ENCODE results near the gene WDR37.

Gene WDR37

DNA sequence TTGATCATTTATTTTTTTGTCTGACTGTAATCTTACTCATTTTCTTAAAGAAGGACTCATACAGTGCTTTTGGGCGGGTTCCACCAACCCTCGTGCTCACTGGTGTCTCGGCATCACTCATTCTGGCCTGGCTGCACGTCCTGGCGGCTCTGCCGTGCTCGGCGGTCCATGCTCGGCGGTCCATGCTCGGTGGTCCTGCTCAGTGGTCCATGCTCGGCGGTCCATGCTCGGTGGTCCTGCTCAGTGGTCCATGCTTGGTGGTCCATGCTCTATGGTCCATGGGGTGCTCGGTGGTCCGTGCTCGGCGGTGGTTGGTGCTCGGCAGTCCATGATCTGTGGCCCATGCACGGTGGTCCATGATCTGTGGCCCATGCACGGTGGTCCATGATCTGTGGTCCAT, 72.5 kb downstream of the WDR37 start:
- Histone ChIP-seq H3K79me2 (ENCODE audit: control insufficient read depth, low read length) (no peaks in the 10 kb centered on the region), H3K27ac (ENCODE audit: low read depth, low read length) (no peak overlapping the region), H3K9me2 (replicated peaks; ENCODE audit: control insufficient read depth, low read length) (no peaks in the 10 kb centered on the region), H3K4me1 (ENCODE audit: control insufficient read depth, low read length) (no peaks in the 10 kb centered on the region), H3F3A (ENCODE audit: control insufficient read depth, insufficient read depth) (no peaks in the 10 kb centered on the region), H4K20me1 (ENCODE audit: control insufficient read depth, insufficient read depth, low read depth, low read length) (no peaks in the 10 kb centered on the region; the same call in 1 of the 2 replicates), H3K27me3 (ENCODE audit: control insufficient read depth, low read length) (no peaks in the 10 kb centered on the region), H3K4me3 (ENCODE audit: low read length) (no peak overlapping the region), H3K9me3 (ENCODE audit: control insufficient read depth, insufficient read depth, low read length) (no peaks in the 10 kb centered on the region), H3K4me2 (ENCODE audit: low read length) (no peak overlapping the region), H3K36me3 (ENCODE audit: control insufficient read depth, low read length) (peaks cover 53% of the 10 kb centered on the region)
- TF ChIP-seq, protein P1, sequence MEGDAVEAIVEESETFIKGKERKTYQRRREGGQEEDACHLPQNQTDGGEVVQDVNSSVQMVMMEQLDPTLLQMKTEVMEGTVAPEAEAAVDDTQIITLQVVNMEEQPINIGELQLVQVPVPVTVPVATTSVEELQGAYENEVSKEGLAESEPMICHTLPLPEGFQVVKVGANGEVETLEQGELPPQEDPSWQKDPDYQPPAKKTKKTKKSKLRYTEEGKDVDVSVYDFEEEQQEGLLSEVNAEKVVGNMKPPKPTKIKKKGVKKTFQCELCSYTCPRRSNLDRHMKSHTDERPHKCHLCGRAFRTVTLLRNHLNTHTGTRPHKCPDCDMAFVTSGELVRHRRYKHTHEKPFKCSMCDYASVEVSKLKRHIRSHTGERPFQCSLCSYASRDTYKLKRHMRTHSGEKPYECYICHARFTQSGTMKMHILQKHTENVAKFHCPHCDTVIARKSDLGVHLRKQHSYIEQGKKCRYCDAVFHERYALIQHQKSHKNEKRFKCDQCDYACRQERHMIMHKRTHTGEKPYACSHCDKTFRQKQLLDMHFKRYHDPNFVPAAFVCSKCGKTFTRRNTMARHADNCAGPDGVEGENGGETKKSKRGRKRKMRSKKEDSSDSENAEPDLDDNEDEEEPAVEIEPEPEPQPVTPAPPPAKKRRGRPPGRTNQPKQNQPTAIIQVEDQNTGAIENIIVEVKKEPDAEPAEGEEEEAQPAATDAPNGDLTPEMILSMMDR (IDR thresholded peaks at IDR 0.05; ENCODE audit: low read depth, low read length, poor library complexity, severe bottlenecking): no peak
- TF ChIP-seq EZH2phosphoT487 (IDR thresholded peaks at IDR 0.05; ENCODE audit: borderline replicate concordance, low read length): no peak

DNA sequence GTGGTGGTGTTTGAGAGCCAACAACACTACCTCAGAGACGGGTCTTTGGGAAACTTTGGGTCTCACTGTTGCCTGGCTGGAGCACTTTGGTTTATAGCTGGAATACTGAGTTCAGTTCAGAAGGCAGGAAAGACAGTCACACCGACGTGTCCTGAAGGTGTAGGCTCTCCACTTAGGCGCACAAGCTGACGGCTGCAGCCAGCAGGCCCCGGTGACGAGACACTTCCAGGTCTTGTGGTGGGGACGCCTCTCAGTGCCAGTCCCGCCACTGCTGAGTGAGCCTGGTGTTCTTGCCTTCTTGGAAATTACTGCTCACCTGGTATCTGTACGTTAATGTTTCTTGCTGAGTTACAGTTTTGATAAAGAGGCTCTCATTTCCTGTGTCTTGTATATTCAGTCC, 74.0 kb downstream of the WDR37 start:
- H3K9me2 ChIP-seq (replicated peaks; ENCODE audit: control insufficient read depth, low read length): no peaks in the 10 kb centered on the region

DNA sequence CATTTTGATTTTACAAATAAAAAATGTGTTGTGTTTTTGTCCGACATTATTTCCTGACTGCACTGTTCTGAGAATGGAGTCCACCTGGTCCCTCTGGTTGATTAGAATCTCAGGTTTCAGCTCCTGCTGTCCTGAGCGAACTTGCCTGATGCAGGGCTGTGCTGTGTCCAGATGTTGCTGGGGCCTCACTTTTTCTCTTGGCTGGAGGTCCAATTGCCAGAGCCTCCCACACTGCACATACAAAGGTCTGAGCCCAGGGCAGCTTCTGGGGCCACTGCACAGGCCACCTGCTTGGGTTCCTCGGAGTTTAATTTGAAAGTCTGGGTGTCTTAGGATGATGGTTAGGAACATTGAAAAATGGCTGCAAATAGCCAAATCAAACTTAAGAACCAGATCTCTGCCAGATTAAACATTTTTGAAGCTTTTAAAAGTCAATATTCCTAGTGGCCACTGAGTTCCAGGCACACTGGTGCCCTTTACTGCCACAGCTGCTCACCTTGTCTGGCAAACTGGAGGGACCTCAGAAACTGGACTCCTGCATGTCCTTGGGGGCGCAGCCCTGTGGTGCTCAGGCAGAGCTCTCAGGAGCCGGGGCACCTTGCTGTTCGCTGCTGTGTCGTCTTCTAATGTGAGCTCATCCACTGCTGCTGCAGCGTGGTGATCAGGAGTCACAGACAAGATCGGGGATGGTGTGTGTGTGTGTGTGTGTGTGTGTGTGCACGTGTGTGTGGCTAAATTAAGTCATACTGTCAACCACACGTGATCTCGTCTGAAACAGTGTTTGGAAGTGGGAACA, 75.0 kb downstream of the WDR37 start:
- H3K79me2 ChIP-seq (ENCODE audit: control insufficient read depth, low read length): no peaks in the 10 kb centered on the region

More for the DNA sequence above, 74.0 kb downstream of the WDR37 start:
- no peak overlapping the region for H3K27ac ChIP-seq (ENCODE audit: low read depth, low read length)
- no peaks in the 10 kb centered on the region for H3K79me2 ChIP-seq (ENCODE audit: control insufficient read depth, low read length)
- no peaks in the 10 kb centered on the region for H3K4me1 ChIP-seq (ENCODE audit: control insufficient read depth, low read length)
- H3K36me3 ChIP-seq (ENCODE audit: control insufficient read depth, low read length): peaks cover 37% of the 10 kb centered on the region
- H4K20me1 ChIP-seq (ENCODE audit: control insufficient read depth, insufficient read depth, low read depth, low read length): no peaks in the 10 kb centered on the region; the same call in 1 of the 2 replicates
- no peak overlapping the region for H3K4me3 ChIP-seq (ENCODE audit: low read length)
- TF ChIP-seq, protein P1 (IDR thresholded peaks at IDR 0.05; ENCODE audit: low read depth, low read length, poor library complexity, severe bottlenecking): no peak
- TF ChIP-seq EZH2phosphoT487 (IDR thresholded peaks at IDR 0.05; ENCODE audit: borderline replicate concordance, low read length): no peak
- H3F3A ChIP-seq (ENCODE audit: control insufficient read depth, insufficient read depth): no peaks in the 10 kb centered on the region
- H3K9me3 ChIP-seq (ENCODE audit: control insufficient read depth, insufficient read depth, low read length): no peaks in the 10 kb centered on the region
- H3K27me3 ChIP-seq (ENCODE audit: control insufficient read depth, low read length): no peaks in the 10 kb centered on the region
- H3K4me2 ChIP-seq (ENCODE audit: low read length): no peak overlapping the region

More for the DNA sequence above, 75.0 kb downstream of the WDR37 start:
- H3K9me3 ChIP-seq (ENCODE audit: control insufficient read depth, insufficient read depth, low read length): no peaks in the 10 kb centered on the region
- no peaks in the 10 kb centered on the region for H3K4me1 ChIP-seq (ENCODE audit: control insufficient read depth, low read length)
- TF ChIP-seq EZH2phosphoT487 (IDR thresholded peaks at IDR 0.05; ENCODE audit: borderline replicate concordance, low read length): no peak
- TF ChIP-seq, protein P1 (IDR thresholded peaks at IDR 0.05; ENCODE audit: low read depth, low read length, poor library complexity, severe bottlenecking): no peak
- no peaks in the 10 kb centered on the region for H3K9me2 ChIP-seq (replicated peaks; ENCODE audit: control insufficient read depth, low read length)
- no peaks in the 10 kb centered on the region for H3F3A ChIP-seq (ENCODE audit: control insufficient read depth, insufficient read depth)
- no peak overlapping the region for H3K4me2 ChIP-seq (ENCODE audit: low read length)
- no peak overlapping the region for H3K27ac ChIP-seq (ENCODE audit: low read depth, low read length)
- H3K27me3 ChIP-seq (ENCODE audit: control insufficient read depth, low read length): no peaks in the 10 kb centered on the region
- H3K4me3 ChIP-seq (ENCODE audit: low read length): no peak overlapping the region
- peaks cover 34% of the 10 kb centered on the region for H3K36me3 ChIP-seq (ENCODE audit: control insufficient read depth, low read length)
- no peaks in the 10 kb centered on the region; the same call in 1 of the 2 replicates for H4K20me1 ChIP-seq (ENCODE audit: control insufficient read depth, insufficient read depth, low read depth, low read length)

Measured in DOHH2 (cell line).